Stimulated activated CD8-positive, alpha-beta memory T cell treated with anti-CD3 and anti-CD28 coated beads, Interleukin-7, amount 100 ng/mL, for 48 hours (primary cell): Measurements from ENCODE around the gene MMP27.

ENCODE experiments used
- DNase-seq, 2 donors: peaks; one replicate each; pipeline ENCODE4 v3.0.0-alpha.2; 2020; ENCODE audit warnings: low read depth in 1 of 2; ENCODE audit errors: extremely low read depth in 1 of 2

MMP27 gene

DNA sequence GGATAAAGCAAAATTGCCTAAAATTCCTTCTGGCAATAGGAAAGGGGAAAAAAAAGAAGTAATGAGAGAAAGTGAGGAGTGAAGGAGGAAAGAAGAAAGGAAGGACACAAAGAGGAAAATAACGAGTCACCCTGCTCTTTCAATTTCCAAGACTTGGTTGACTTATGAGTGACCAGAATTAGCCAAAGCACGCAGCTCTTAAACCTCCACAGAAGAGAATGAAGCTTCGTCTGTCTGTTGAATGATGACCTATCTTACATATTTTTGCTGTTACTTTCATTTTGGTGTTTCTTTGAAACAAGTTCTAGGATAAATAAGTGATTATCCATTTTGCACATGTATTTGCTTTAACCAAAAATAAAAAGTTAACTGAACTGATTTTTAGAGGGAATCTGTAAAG, 728 bp downstream of the MMP27 start:
- DNase-seq, result no peak

DNA sequence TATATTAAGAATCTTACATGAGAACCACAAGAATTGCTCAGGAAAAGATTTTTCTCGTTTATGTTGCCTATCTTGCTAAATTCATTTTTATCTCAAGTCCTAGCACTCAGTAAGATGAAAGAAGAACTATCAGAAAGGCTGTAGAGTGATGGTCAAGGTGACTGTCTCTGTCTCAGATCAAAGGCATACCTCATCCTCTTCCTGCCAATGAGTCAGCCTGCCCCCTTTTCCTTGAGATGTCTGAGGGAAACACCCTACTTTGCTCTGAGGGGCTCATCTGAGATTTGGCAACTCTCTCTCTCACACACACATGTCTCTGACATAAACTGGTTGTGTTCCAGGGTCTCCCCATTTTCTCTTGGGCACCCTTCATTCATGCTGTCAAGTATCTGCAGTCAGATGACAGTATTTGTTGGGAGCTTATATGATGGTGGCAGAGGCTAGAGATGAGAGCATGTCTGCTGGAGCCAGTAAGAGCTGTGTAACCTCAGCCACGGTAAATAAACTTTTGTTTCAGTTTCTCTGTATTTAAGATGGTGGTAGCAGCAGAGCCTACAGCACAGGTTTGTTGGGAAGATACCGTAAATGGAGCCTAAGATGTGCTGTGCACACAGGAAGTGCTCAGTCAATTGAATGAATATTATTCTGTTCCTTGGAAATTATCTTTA, 1.6 kb downstream of the MMP27 start:
- DNase-seq, result no peak

DNA sequence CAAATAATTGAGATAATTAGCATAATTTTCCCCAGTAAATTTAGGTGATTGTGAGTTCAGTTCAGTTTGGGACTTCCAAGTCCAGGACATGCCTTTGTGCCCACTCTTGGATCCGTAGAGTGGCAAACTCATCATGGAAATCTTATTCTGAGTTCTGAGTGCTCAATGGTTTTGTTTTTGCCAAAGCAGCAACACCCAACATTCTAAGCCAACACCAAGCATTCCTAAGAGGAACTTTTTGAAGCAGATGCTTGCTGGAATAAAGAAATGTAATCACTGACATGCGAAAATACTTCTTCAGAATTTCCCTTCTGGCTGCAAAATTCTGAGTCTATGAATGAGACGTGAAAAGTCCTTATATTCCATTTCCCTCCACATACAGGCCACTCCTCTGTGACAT, 10.4 kb downstream of the MMP27 start:
- DNase-seq, result no peak

DNA sequence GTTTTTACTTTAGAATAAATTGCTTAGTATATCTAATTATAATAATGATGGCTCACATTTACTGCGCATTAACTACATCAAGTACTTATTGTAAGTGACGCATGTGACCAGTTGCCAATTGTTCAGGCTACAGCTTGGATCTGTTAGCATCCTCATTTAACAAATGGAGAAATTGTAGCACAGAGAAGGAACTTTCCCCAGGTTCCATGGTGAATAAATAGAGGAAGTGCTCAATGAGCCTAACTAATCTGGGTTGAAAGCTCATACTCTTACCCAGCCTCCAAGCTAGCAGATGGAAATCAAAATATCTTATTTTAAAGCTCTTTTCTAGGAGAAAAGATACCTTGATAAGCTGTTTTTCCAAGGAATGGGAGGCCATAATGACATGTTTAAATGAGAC, 19.8 kb downstream of the MMP27 start:
- no peak for DNase-seq

DNA sequence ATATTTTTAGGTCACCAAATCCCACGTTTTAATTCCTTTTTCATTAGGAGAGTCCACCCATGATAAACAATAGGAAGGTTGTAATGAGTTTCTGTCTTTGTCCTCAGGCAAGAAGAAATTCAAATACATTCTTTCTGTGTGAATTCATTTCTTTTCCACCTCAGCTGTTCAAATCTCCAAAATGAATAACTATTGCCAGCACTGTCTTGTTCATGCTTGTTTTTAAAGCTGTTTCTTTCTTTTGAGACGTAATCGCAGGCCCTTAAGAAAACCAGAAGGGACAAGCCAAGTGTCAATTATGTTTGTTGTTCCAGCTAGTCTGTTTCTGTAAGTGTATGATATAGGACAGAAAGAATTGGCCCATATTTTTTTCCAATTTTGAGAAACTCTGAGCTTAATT, 20.2 kb downstream of the MMP27 start:
- DNase-seq, result no peak

DNA sequence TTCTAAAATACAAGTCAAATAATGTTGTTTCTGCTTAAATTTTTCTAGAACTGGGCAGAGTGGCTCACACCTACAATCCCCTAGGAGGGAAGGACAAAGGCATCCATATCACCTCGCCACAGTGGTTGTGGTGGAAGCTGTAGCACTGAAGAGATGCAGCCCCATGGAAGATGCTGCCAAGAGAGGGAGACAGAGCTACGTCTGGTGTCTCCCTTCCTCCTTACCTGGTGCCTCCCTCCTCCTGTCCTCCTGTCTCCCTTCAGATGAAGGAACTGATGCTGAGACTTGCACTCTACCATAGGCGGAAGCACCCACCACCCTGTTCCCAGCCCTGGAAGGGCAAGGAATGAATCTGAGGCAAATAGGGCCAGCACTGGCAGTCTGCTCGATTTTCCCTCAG, 22.3 kb downstream of the MMP27 start:
- DNase-seq, result no peak

DNA sequence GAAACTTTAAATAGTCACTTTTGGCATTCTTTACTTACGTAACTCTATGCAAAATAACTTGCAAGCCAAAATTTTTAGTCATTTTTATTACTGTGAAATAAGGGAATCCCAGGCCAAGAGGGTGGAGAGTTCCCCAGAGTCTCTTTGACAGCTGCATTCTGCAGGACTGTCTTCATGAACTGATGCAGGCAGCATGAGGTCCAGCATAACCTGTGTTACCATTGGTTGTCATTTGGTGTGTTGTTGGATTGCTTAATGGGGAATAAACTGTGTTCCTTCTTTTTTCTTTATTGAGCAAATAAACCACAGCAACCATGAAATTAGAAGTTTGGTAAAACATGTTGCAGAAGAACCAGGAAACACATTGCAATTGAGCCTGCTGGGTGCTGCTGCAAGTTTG, 24.6 kb downstream of the MMP27 start:
- DNase-seq, result no peak

DNA sequence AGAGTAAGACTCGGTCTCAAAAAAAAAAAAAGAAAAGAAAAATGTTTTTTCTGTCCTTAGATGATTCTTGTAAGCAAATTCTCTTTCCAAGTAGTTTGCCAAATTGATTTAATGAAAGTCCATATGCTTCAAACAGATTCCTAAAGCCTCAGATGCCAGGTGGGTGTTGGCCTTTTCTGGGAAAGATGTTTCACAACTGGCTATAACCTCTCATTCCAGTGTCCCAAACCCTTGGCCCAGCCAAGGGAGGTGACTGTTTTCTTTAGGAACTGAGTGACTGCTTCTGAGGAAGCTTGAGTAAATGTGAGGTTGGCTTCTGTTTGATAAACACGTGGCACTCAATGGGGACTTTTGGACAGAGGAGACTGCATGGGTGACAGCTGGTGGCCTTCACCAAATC, 27.5 kb downstream of the MMP27 start:
- no peak for DNase-seq

DNA sequence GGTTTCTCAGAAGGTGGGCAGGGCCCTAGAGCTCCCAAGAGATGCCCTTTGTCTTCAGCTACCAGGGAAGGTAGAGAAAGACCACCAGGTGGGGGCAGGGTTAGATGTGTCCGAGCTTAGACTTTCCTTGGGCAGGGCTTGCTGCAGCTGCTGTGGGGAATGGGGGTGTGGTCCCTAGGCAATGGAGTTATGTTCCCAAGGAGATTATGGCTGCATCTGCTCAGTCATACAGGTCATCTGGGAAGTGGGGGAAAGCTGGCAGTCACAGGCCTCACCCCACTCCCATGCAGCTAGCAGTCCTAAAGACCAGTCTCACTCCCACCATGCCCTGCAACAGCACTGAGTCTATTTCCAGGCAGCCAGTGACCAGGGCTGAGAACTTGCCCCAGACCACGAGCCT, 29.5 kb downstream of the MMP27 start:
- no peak for DNase-seq

DNA sequence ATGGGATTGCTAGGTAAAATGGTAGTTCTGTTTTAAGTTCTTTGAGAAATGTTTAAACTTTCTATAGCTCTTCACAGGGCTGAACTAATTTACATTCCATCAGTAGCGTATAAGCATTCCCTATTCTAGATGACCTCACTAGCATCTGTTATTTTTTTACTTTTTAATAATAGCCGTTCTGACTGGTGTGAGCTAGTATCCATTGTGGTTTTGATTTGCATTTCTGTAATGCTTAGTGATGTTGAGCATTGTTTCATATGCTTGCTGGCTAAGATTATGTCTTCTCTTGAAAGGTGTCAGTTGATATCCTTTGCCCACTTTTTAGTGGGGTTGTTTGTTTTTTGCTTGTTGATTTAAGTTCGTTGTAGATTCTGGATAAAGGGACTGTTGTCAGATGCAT, 35.9 kb downstream of the MMP27 start:
- DNase-seq, result no peak

DNA sequence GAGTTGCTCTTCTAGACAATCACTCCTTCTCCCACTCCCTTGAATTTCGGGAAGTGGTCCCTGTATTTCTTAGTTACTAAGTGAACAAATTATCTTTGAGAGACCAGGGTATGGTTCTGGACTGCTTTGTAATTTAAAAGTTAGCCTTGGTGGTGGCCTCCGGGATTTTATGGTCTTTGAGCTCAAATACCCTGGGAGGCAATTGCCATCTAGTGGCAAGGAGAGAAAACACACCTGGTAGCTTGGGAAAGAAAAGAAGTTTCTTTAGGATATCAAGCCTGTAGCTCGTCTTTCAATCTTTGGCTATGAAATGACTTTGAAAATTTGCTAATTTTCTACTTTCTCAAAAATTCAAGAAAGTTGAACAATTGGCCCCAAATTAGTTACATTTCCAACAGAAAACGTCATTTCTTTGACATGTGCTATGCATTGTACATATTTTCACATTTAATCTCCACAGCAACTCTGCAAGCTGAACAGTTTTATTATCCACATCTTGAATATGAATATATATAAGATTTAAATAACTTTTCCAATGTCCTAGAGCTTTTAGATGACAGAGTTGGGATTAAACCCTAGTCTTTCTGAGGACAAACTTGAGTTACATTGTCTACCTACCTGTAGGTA, 39.1 kb downstream of the MMP27 start:
- no peak for DNase-seq

DNA sequence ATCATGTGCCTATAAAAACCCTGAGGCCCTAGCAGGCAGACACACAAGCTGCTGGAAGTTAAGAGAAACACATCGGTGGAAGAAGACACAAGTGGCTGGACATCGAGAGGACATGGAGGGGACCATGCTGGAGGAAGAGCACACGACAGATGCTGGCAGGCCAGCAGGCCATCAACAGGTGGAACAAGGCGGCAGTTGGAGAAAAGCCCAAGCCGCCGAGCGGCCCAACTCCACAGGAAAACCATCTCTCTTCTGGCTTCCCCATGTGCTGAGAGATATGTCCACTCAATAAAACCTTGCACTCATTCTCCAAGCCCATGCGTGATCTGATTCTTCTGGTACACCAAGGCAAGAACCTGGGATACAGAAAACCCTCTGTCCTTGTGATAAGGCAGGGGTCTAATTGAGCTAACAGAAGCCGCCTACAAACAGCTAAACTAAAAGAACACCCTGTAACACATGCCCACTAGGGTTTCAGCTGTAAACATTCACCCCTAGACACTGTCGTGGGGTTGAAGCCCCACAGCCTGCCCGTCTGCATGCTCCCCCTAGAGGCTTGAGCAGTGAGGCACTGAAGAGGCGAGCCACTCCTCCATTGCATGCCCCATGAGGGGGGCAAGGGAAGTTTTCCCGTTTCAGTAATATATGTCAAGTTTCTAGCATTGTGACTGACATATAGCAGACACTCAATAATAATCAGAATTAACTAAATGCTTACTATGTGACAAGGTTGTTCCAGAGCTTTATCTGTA, 41.4 kb downstream of the MMP27 start:
- no peak for DNase-seq

DNA sequence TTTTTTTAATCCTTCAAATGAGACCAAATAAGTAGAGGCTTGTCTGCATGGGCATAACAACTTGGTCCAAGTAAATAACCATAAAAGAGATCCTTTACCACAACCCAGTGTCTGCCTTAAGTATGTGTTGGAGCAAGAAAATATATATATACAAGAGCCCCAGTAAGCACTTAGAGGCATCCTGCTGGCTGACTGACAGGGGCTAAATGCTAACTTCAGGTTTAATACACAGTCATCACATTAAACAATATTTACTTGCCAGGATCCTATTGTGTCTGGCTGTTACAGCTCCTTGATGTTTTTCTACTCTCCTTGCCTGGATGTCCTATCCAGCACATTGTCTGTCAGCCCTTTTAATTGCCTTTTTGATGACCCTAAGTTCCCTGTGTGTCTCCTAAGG, 43.0 kb downstream of the MMP27 start:
- no peak for DNase-seq

DNA sequence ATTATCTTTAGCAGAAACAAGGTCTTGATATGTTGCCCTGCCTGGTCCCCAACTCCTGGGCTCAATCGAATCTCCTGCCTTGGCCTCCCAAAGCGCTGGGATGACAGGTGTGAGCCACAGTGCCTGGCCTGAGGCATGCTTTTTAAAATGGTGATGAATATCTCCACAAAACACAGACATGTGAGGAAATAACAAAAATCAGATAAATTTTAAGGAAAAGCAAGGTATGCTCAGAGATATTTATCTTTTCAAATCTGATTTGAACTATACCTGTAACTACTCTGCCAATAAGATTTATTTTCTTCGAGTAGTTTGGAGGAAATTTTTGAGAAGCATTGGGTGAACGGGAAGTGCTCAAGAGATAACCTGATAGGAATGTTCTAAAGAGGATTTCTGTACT, 44.5 kb downstream of the MMP27 start:
- no peak for DNase-seq

DNA sequence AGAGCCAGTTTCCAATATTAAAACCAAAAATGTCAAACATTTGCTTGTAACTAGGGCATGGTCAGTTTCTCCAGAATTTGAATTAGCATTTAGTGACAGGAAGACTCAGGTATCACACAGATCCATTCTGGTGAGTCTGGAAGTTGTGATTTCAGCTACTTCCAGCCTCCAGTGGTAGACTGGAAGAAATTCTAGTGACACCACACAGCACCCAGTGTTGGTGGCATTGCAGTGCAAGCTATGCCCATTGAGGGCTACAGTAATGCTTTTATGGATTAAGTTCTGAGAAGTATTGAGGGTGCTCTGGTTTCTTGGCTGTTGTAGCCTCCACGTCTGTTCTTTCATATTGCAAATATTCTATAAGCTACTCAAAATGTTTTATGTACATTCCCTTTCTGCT, 49.0 kb downstream of the MMP27 start:
- DNase-seq, result no peak

DNA sequence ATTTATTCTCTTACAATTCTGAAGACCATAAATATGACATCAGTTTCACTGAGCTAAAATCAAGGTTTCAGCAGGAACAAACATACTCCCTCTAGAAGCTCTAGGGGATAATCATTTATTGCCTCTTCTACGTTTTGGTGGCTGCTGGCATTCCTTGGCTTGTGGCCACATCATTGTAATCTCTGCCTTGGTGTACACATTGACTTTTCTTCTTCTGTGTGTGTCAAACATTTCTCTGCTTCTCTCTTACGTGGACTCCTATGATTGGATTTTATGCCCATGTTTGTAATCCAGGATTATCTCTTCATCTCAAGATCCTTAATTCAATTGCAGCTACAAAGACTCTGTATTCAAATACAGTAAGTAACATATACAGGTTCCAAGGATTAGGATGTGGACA, 50.0 kb downstream of the MMP27 start:
- no peak for DNase-seq

DNA sequence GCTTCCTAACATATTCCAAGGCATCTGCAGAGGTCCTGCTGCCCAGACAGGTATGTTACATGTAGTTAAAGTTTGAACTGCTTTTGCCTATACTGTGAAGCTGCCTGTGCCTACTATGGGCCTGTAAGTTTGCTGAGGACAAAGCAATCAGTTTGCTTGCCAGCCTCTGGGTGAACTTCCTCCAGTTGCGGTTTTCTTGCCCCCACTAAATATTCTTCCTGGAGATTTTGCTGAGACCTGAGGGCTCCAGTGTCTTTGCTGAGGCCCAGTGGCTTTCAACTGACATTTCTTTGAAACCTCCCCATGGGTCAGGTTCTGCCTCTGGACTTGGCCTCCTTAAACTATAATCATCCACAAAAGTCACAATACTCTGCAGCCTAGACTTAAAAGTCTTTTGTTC, 50.8 kb downstream of the MMP27 start:
- no peak for DNase-seq

DNA sequence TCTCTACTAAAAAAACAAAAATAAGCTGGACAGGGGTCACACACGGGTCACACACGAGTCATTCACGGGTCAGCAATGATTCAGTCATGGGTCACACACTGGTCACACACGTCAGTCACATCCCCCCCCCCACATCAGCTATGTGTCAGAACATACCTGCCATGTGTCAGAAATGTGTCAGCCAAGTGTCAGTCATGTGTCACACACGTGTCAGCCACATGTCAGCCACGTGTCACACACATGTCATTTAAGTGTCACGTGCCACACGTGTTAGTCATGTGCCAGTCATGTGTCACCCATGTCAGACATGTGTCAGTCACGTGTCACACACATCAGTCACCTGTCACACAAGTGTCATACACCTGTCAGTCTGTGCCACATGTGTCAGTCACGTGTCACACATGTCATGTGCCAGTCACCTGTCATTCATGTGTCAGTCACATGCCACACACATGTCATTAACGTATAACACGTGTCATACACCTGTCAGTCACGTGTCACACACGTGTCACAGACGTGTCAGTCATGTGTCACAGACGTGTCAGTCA, 51.8 kb downstream of the MMP27 start:
- DNase-seq, result no peak

DNA sequence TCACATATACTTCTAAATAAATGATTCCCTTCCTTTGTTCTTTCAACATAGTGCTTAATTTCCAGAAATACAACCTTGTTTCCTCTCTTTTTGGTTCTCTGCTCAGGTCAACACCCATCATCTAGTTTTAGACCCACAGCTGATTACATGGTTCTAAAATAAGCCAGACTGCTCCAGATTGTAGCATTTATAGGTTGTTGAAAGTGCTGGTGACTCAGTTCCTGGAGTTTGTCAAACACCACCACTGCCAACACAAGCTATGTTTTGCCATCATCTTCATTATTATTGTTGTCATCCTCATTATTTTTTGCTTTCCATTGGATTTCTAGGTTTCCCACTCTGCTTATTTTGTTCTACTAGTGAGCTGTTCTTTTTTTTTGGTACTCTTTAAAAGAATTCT, 58.1 kb downstream of the MMP27 start:
- no peak for DNase-seq

DNA sequence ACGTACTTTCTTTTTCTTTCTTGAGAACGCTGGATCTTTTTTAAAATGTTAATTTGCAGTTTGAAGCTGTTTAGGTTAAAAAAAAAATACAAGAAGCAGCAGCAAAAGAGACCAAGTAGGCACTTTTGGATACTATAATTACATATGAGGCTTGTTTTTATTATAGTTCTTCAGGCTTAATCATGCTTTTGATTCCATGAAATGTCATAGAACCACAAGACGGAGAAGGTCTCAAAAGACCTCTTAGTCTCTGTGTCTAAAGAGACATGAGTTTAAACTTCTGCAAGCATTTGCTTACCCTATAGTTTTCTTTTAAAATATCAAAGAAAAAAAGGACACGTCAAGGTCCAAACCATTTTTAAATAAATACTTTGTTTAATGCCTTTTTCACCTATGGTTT, 61.6 kb downstream of the MMP27 start:
- DNase-seq, result no peak
